ENCODE results near the gene NXPH1.
"Not testable (repeated sequence)": the region's sequence is repeated elsewhere in the genome, so short reads cannot be mapped to it uniquely, and the experiment has no call there.

The NXPH1 gene

DNA sequence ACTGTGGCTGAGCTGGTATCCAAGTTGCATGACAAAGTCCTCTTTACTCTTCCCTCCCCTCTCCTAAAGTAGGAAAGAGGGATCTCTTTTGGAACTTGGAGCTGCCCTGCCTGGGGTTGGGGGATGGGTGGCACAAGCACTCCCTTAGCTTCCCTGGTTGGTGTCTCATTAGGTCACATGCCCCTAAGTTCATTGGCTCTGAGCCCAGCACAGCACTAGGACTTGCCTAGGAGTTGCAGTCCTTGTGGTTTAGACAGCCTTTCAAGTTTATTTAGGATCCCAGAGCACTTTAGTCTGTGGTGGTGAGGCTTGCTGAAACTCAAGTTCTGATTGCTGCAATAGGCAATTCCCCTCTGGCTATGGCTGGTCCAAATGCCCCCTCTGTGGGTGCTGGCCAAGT is 281.4 kb downstream of the NXPH1 start:
- DNase-seq (ENCODE audit: low read depth) = no peak
- TF ChIP-seq, protein P1, sequence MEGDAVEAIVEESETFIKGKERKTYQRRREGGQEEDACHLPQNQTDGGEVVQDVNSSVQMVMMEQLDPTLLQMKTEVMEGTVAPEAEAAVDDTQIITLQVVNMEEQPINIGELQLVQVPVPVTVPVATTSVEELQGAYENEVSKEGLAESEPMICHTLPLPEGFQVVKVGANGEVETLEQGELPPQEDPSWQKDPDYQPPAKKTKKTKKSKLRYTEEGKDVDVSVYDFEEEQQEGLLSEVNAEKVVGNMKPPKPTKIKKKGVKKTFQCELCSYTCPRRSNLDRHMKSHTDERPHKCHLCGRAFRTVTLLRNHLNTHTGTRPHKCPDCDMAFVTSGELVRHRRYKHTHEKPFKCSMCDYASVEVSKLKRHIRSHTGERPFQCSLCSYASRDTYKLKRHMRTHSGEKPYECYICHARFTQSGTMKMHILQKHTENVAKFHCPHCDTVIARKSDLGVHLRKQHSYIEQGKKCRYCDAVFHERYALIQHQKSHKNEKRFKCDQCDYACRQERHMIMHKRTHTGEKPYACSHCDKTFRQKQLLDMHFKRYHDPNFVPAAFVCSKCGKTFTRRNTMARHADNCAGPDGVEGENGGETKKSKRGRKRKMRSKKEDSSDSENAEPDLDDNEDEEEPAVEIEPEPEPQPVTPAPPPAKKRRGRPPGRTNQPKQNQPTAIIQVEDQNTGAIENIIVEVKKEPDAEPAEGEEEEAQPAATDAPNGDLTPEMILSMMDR (IDR thresholded peaks at IDR 0.05; ENCODE audit: low read length, missing control alignments) = no peak
- no peak overlapping the region for H3K4me3 ChIP-seq (replicated peaks; ENCODE audit: low read depth, low read length)

DNA sequence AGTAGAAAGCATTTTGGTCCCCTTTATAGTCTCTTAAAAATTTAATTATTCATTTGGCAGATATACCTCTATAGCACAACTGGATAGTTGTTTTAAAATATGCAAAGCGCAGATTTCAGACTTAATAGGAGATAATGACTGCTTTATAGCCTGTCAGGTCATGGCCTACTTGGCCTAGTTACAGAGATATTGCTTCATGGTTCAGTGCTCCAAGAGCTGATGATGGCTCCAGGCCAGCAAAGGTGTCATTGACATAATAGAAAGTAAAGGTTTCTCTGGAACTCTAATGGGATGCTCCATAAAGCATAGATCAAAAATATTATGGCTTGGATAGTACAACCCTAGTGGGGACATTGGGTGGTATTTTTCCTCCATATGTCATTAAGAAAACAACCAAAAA is 285.7 kb downstream of the NXPH1 start:
- H3K4me3 ChIP-seq (replicated peaks; ENCODE audit: low read depth, low read length) = no peak overlapping the region
- TF ChIP-seq, protein P1 (IDR thresholded peaks at IDR 0.05; ENCODE audit: low read length, missing control alignments) = no peak
- no peak for DNase-seq (ENCODE audit: low read depth)

DNA sequence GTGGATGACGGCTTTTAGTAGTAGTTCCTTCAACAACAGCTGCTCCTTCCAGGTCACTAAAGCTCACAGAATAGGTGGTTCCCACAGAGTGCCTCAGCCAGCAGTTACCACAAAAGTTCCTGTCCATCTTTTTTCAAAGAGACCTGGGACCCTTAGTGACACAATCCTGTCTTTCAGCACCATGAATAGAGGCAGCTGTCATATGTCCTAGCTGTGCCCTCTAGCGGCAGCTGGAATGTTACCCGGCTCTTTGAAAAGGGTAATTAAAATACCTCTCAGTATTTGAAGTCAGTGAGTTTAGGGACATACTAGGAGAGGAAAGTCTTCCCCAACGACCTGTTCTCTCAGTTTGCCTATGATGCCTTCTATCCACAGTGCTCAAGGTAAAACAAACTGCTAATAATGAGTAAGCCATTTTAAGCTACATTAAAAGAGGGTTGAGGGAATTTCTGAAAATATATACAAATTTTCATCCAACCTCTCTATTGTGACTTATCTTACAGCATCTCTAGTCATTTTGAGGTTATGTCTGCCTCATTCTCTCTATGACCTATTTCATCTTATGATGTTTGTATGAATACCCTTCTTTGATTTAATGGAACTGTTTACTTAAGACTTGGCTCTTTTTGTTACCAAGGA is 290.8 kb downstream of the NXPH1 start:
- no peak overlapping the region for H3K4me3 ChIP-seq (replicated peaks; ENCODE audit: low read depth, low read length)
- TF ChIP-seq, protein P1 (IDR thresholded peaks at IDR 0.05; ENCODE audit: low read length, missing control alignments) = no peak
- DNase-seq (ENCODE audit: low read depth) = no peak

DNA sequence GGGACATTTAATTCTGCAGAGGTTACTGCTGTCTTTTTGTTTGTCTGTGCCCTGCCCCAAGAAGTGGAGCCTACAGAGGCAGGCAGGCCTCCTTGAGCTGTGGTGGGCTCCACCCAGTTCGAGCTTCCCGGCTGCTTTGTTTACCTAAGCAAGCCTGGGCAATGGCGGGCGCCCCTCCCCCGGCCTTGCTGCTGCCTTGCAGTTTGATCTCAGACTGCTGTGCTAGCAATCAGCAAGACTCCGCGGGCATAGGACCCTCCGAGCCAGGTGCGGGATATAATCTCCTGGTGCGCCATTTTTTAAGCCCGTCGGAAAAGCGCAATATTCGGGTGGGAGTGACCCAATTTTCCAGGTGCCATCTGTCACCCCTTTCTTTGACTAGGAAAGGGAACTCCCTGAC is 298.3 kb downstream of the NXPH1 start:
- not testable (repeated sequence) for DNase-seq (ENCODE audit: low read depth); H3K4me3 ChIP-seq (replicated peaks; ENCODE audit: low read depth, low read length)

DNA sequence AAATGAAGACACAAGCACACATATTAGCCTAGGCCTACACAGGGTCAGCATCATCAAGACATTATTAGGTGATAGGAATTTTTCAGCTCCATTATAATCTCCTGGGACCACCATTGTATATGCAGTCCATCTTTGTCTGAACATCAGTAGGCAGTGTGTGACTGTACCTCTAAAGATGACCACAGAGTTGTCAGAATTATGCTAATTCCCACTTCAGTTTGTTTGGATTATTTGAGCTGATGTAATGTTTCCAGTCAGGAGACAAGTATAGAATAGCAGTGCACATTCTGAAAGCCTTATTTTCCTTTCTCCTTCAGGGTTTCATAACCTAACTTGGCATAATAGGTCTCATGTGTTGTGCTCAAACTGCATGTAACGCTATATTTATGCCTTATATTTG is 306.4 kb downstream of the NXPH1 start:
- H3K4me3 ChIP-seq (replicated peaks; ENCODE audit: low read depth, low read length) = no peak overlapping the region
- TF ChIP-seq, protein P1 (IDR thresholded peaks at IDR 0.05; ENCODE audit: low read length, missing control alignments) = no peak
- no peak for DNase-seq (ENCODE audit: low read depth)

DNA sequence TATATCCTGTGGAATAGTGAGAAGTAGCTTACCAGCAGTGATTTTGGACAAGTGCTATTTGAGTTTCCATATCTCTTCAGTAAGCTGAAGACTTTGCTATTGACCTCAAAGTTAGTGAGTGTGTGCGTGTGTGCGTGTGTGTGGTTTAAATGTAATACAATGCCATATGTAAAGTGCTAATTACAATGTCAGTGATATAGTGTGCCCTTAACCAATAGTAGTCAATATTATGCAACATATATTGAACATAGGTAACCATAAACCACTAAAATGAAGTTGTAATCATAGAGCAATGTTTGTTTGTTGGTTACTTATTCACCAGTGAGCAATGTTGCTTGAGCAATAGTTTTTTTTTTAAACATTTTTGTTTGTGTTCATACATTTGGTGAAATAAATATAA is 309.4 kb downstream of the NXPH1 start:
- TF ChIP-seq, protein P1 (IDR thresholded peaks at IDR 0.05; ENCODE audit: low read length, missing control alignments) = no peak
- H3K4me3 ChIP-seq (replicated peaks; ENCODE audit: low read depth, low read length) = no peak overlapping the region
- DNase-seq (ENCODE audit: low read depth) = no peak

DNA sequence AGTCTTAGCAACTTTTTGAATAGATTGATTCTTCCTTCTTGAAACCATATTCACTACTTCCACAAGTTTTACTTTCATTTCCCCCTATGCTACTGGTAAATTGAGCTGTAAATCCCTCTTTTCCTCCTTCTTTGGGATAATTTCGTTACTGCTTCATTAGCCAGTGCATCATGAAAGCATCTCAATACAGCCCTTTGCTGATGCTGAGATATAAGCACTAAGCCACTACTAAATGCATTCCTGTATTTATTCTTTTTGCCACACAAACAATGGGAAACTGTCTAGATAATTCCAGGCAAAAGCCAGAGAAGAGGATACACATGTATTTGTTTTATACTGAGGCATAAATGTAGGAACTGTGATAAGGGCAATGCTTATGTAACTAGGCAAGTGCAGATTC is 313.9 kb downstream of the NXPH1 start:
- DNase-seq (ENCODE audit: low read depth) = no peak
- TF ChIP-seq, protein P1 (IDR thresholded peaks at IDR 0.05; ENCODE audit: low read length, missing control alignments) = no peak

More for the DNA sequence above, 313.9 kb downstream of the NXPH1 start:
- H3K4me3 ChIP-seq (replicated peaks; ENCODE audit: low read depth, low read length) = no peak overlapping the region
